ENCODE measurements around the gene BTBD16.

The BTBD16 gene

GRCh38 chr10:122291739-122292138, 20.6 kb downstream of the BTBD16 start:
- TF ChIP-seq CTCF (conservative IDR thresholded peaks at IDR 0.05): no peak
- no peak overlapping the region for H3K27ac ChIP-seq

GRCh38 chr10:122292376-122292775, 21.3 kb downstream of the BTBD16 start:
- no peak for TF ChIP-seq CTCF (conservative IDR thresholded peaks at IDR 0.05)
- no peak overlapping the region for H3K27ac ChIP-seq

- H3K27ac ChIP-seq: no peak overlapping the region
- no peak for TF ChIP-seq CTCF (conservative IDR thresholded peaks at IDR 0.05)
Measured at GRCh38 chr10:122293156-122293960, 22.3 kb downstream of the BTBD16 start.

- no peak overlapping the region for H3K27ac ChIP-seq
- no peak for TF ChIP-seq CTCF (conservative IDR thresholded peaks at IDR 0.05)
Measured at GRCh38 chr10:122293961-122294380, 22.9 kb downstream of the BTBD16 start.

GRCh38 chr10:122294511-122295450, 23.7 kb downstream of the BTBD16 start:
- TF ChIP-seq CTCF (conservative IDR thresholded peaks at IDR 0.05): no peak
- H3K27ac ChIP-seq: no peak overlapping the region

GRCh38 chr10:122295451-122295809, 24.3 kb downstream of the BTBD16 start:
- TF ChIP-seq CTCF (conservative IDR thresholded peaks at IDR 0.05): no peak
- H3K27ac ChIP-seq: no peak overlapping the region

- no peak for TF ChIP-seq CTCF (conservative IDR thresholded peaks at IDR 0.05)
- no peak overlapping the region for H3K27ac ChIP-seq
Measured at GRCh38 chr10:122296363-122297120, 25.4 kb downstream of the BTBD16 start.
